ENCODE results near the gene MYL3.

The MYL3 gene

GRCh38 chr3:46864061-46864881, 1.0 kb upstream of the MYL3 start:
- DNase-seq (ENCODE audit: low read depth), result no peak

GRCh38 chr3:46862369-46863025, 747 bp downstream of the MYL3 start:
- H3K4me3 ChIP-seq (ENCODE audit: low read length), result no peak overlapping the region
- DNase-seq (ENCODE audit: low read depth), result no peak
- TF ChIP-seq CTCF (conservative IDR thresholded peaks at IDR 0.05; ENCODE audit: low read depth, low read length), result no peak

More at GRCh38 chr3:46864061-46864881, 1.0 kb upstream of the MYL3 start:
- no peak overlapping the region for H3K4me3 ChIP-seq (ENCODE audit: low read length)
- no peak for TF ChIP-seq CTCF (conservative IDR thresholded peaks at IDR 0.05; ENCODE audit: low read depth, low read length)

- DNase-seq (ENCODE audit: low read depth), result no peak
- no peak overlapping the region for H3K4me3 ChIP-seq (ENCODE audit: low read length)
These were observed 1.5 kb downstream of the MYL3 start for GRCh38 chr3:46861605-46862368.

GRCh38 chr3:46860810-46861604, 2.2 kb downstream of the MYL3 start:
- no peak for TF ChIP-seq CTCF (conservative IDR thresholded peaks at IDR 0.05; ENCODE audit: low read depth, low read length)
- no peak for DNase-seq (ENCODE audit: low read depth)
- H3K4me3 ChIP-seq (ENCODE audit: low read length), result no peak overlapping the region

More at GRCh38 chr3:46861605-46862368, 1.5 kb downstream of the MYL3 start:
- TF ChIP-seq CTCF (conservative IDR thresholded peaks at IDR 0.05; ENCODE audit: low read depth, low read length), result no peak

GRCh38 chr3:46860017-46860809, 3.0 kb downstream of the MYL3 start:
- DNase-seq (ENCODE audit: low read depth), result no peak
- TF ChIP-seq CTCF (conservative IDR thresholded peaks at IDR 0.05; ENCODE audit: low read depth, low read length), result peak; percentile 70
- H3K4me3 ChIP-seq (ENCODE audit: low read length), result no peak overlapping the region

All from retinal pigment epithelial cell (primary cell).